ENCODE data around the gene SDK1. TPM values are rescaled to one million over a fixed set of nuclear protein-coding genes. Genes with fewer than 3 reads are reported as not detected.

SDK1 gene
- total and polyA plus RNA-seq, 2 of the 8 experiments (the other 6 are each of a cell fraction or from before 2014, with no cell fraction given) = 3.3 to 7.2 TPM

- H3K79me1 ChIP-seq (ENCODE audit: low read depth, low read length) = no peaks in the 10 kb centered on the region
- no peak overlapping the region for H4K8ac ChIP-seq (ENCODE audit: extremely low read depth, insufficient read depth, low read length)
- H3K56ac ChIP-seq (replicated peaks; ENCODE audit: insufficient read length, low read depth, low read length) = no peak overlapping the region
- H3K14ac ChIP-seq (ENCODE audit: insufficient read length) = no peak overlapping the region
- no peak overlapping the region for H2BK5ac ChIP-seq (ENCODE audit: low read depth, low read length)
- no peak overlapping the region for H3K18ac ChIP-seq (ENCODE audit: extremely low read depth, low read length)
- H3K23ac ChIP-seq (ENCODE audit: insufficient read length) = no peak overlapping the region
- no peaks in the 10 kb centered on the region for H3K36me3 ChIP-seq (ENCODE audit: control insufficient read depth in 2 of 4, insufficient read depth in 4 of 4, low read length in 3 of 4)
- H4K20me1 ChIP-seq (replicated peaks in 1 of 2; ENCODE audit: control insufficient read depth in 1 of 2, insufficient read depth in 2 of 2, low read length in 2 of 2) = no peaks in the 10 kb centered on the region
- H3K4me3 ChIP-seq (ENCODE audit: extremely low read depth in 1 of 4, insufficient read depth in 2 of 4, low read depth in 3 of 4, low read length in 4 of 4) = no peak overlapping the region
- H3K27ac ChIP-seq (ENCODE audit: low read depth, low read length) = no peak overlapping the region
- no peak overlapping the region for H3K4ac ChIP-seq (replicated peaks; ENCODE audit: insufficient read length, low read depth, low read length)
- H2BK15ac ChIP-seq (ENCODE audit: low read length) = no peak overlapping the region
- ChIA-PET CTCF (ENCODE audit: partially characterized antibody) (interaction anchor here (0.8 to 1.4 kb wide), 3 partner anchors 26 to 517 kb away, joined by 3 read pairs; no protein-coding TSS in a partner anchor), POLR2A (ENCODE audit: partially characterized antibody) (no interaction called here)
- no peak overlapping the region for H3K4me2 ChIP-seq (ENCODE audit: insufficient read depth in 1 of 2, low read depth in 2 of 2, low read length in 2 of 2)
- H4K91ac ChIP-seq (replicated peaks; ENCODE audit: insufficient read length, low read length) = no peak overlapping the region
- no peak overlapping the region for H2BK120ac ChIP-seq (replicated peaks; ENCODE audit: low read depth, low read length)
- H3K4me1 ChIP-seq (replicated peaks in 1 of 4; ENCODE audit: control insufficient read depth in 3 of 4, insufficient read depth in 4 of 4, low read length in 3 of 4) = no peaks in the 10 kb centered on the region
- no peak for TF ChIP-seq FOSL1 (IDR thresholded peaks at IDR 0.05; ENCODE audit: insufficient read depth, low read depth, low read length)
- TF ChIP-seq SUZ12 (IDR thresholded peaks at IDR 0.05; ENCODE audit: low read length) = no peak
- no peak for TF ChIP-seq KDM1A (IDR thresholded peaks at IDR 0.05; ENCODE audit: borderline replicate concordance, low read length)
- TF ChIP-seq TAF7 (optimal IDR thresholded peaks at IDR 0.05; ENCODE audit: borderline replicate concordance, low read depth, low read length) = no peak
- no peak for TF ChIP-seq RBBP5 (IDR thresholded peaks at IDR 0.05; ENCODE audit: borderline replicate concordance, low read depth, low read length)
- TF ChIP-seq SP2 (IDR thresholded peaks at IDR 0.05; ENCODE audit: low read length) = no peak
- no peak for TF ChIP-seq RXRA (IDR thresholded peaks at IDR 0.05; ENCODE audit: insufficient read depth, low read depth, low read length)
- no peak for TF ChIP-seq SAP30 (IDR thresholded peaks at IDR 0.05; ENCODE audit: insufficient read depth, insufficient replicate concordance, low read length)
- WGBS, 2 experiments (ENCODE audit: extremely low coverage in 1 of 2, insufficient coverage in 1 of 2, insufficient read length in 1 of 2, insufficient replicate concordance in 2 of 2, low coverage in 1 of 2, low lambda C conversion rate in 2 of 2, missing lambda C conversion rate in 1 of 2) = 90% methylated on average over 4 of the region's 4 CpGs; no CpG with 5 or more reads in 1 of the 2 experiments
- no peaks in the 10 kb centered on the region for H3K27me3 ChIP-seq (replicated peaks in 1 of 4; ENCODE audit: control insufficient read depth in 3 of 4, extremely low read depth in 1 of 4, insufficient read depth in 3 of 4, low read length in 3 of 4)
- no peaks in the 10 kb centered on the region for H3K79me2 ChIP-seq (ENCODE audit: control insufficient read depth in 1 of 2, insufficient read depth in 2 of 2, low read length in 2 of 2)
- H3K23me2 ChIP-seq (ENCODE audit: low read depth, low read length) = no peaks in the 10 kb centered on the region
- no peak overlapping the region for H2BK12ac ChIP-seq (ENCODE audit: low read depth, low read length)
- H2BK20ac ChIP-seq (ENCODE audit: low read length) = no peak overlapping the region; the same call in 1 of the 2 replicates
- H4K5ac ChIP-seq (ENCODE audit: insufficient read length, low read depth, low read length) = no peak overlapping the region
- H3K9ac ChIP-seq (replicated peaks in 1 of 4; ENCODE audit: extremely low read depth in 1 of 4, low read depth in 3 of 4, low read length in 3 of 4) = no peak overlapping the region
- no peaks in the 10 kb centered on the region for H3K9me3 ChIP-seq (ENCODE audit: insufficient read depth in 2 of 2, low read depth in 1 of 2, low read length in 1 of 2)
- H2AFZ ChIP-seq (ENCODE audit: low read length) = no peak overlapping the region
- no peak overlapping the region for H2AK5ac ChIP-seq (ENCODE audit: low read depth, low read length)
- FAIRE-seq (no peak), DNase-seq (ENCODE audit: low read depth in 1 of 2, low spot score in 2 of 2) (no peak)
Observed at GRCh38 chr7:3438352-3438751, 137.3 kb downstream of the SDK1 start.
